HG03103 (cell line): ENCODE data around the gene RHOV.
"Not testable (repeated sequence)": the region's sequence is repeated elsewhere in the genome, so short reads cannot be mapped to it uniquely, and the experiment has no call there.

ENCODE experiments used
- ATAC-seq: cut with Tn5 transposase; IDR thresholded peaks from one replicate; pipeline ENCODE4 v1.9.1; 2021; ENCODE audit warnings: low read depth; ENCODE audit not compliant: unreplicated experiment

Gene RHOV

DNA sequence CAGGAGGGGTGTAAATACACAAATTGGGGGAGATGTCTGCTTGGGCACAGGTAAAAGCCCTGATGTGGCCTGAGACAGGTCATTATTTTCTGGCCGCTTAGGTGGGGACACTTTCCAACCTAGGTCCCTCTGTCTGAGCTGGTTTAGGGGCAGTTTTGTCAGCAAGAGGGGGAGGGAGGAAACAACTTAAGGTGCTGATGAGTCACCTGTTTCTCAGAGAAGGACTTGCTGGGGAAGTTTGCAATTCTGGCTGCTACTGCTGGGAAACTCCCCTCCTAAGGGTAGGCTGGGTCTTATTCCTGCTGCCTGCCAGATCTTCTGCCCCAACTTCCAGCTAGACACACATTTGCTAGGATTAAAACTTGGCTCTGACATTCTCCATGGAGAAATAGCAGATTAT, 4.8 kb upstream of the RHOV start:
- no peak for ATAC-seq

DNA sequence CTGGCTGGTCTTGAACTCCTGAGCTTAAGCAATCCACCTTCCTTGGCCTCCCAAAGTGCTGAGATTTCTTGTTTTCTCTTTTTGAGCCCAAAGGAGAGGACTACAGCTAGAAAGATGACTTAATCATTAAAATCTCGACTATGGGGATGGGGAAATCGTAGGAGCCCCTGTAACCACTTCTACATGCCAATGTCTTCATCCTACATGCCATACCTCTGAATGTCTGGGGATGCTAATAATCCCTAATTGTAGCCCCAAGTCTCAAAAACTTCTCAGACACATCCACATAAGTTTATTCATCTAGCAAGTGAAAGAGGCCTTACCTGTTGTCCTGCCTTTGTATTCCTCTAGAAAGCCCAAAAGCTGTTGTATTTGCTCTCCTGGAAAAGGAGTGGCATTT, 3.7 kb upstream of the RHOV start:
- ATAC-seq, result no peak

GRCh38 chr15:40875991-40876730, 2.1 kb upstream of the RHOV start:
- ATAC-seq, result no peak

DNA sequence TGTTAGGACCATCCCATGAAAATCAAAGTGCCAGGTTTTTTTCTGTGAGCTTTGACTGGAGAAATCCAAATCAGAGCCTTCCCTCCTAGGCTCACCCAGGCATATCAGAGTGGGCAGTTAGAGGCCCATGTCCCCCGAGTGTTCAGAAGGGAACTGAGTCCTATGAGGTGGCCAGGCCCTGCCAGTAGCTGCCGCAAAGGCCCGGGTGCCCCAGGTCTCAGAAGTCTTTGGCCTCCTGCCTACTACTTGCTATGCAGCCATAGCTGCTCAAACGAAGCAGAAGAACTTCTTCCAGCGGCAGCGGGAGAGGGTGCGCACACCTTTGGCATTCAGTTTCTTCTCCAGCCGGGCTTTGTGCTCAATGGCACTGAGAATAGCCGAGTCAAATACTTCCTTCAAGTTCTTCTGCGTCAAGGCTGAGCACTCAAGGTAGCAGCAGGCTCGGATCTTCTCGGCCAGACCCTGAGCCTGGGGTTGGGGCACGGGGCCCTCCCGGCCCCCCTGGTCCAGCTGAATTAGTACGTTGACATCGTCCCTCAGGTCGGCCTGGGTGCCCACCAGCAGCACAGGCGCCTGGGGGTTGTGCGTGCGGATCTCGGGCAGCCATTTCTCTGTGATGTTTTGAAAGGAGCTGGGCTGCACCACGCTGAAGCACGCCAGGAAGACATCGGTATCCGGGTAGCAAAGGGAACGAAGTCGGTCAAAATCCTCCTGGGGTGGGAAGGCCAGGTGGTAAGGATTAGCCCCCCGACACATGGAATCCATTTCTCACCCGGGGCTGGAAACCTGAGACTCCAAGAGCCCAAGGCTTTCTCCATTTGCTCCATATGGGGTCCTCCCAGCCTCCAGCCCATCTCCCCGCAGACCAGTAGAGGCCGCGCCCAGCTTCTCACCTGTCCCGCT, 992 bp downstream of the RHOV start:
- ATAC-seq, result no peak

GRCh38 chr15:40871749-40872617, 2.1 kb downstream of the RHOV start:
- no peak for ATAC-seq

DNA sequence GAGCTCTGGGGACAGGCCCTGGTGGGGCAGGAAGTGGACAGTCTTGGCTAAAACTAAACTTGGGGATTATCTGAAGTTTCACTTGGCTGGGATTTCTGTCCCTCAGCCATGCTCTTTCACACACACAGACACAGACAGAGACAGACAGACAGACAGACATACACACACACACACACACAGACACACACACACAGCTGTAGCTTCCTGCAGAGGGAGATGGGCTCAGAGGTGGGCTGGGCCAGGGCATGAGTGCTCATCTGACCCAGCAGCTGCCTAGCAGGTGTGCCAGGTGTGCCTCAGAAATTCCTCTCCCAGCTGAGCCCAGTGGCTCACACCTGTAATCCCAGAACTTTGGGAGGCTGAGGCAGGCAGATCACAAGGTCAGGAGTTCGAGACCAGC, 3.3 kb downstream of the RHOV start:
- no peak for ATAC-seq

DNA sequence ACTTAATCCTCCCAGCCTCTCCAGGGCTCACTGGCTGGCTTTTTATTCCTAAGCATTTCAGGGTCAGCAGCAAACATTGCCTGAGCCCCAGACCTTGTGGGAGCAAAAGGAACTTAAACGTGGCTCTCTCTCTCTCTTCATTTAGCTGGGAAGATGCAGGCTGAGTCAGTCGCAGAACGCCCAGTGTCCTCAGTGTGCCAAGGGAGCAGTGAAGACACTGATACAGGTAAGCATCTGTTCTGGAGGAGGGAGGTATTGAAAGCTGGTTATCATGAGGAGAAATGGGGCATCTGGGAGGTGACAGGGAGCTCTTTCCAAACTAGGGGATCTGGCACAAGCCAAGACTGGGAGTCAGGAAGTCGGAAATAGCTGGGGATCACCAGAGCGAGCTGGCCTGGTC, 4.3 kb downstream of the RHOV start:
- no peak for ATAC-seq

- no peak for ATAC-seq
Observed at GRCh38 chr15:40867199-40867598, 6.8 kb downstream of the RHOV start.

DNA sequence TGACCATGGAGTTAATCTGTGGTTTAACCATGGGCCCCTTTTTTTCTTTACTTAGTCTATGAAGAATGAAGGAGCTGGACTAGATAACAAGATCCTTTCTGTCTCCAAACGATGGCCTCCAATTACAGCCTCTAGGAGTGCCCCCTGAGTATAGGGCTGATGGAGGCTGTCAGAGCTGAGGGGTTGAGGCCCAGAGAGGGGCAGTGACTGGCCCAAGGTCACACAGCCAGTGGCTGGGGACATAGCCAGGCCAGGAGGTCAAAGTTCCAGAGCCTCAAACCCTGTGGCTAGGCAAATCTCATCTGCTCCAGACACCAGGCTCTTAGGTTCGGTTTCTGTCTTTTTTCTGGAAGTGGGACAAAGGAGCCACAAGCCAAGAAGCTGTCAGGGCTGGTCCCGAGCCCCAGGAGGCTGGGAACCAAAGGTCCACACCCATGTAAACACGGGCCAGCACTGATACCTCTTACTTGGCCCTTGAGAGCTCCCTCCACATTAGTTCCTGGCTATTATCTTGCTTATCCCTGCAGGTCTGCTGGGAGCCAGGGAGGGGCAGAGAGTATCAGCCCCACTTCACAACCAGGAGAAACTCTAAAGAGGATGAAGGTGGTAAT, 10.3 kb downstream of the RHOV start:
- no peak for ATAC-seq

DNA sequence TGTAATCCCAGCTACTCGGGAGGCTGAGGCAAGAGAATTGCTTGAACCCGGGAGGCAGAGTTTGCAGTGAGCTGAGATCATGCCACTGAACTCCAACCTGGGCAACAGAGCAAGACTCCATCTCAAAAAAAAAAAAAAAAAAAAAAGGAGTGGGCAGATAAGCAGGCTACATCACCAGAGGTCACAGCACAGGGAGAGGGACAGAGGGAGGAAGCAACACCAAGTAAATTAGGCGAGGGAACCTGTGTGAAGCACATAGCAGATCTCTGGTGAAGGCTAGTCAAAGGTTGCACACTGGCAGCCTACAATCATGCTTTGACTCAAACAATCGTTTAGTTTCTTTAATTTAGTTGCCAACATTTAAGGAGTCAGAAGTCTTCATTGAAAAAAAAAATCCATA, 12.9 kb downstream of the RHOV start:
- ATAC-seq, result not testable (repeated sequence)

DNA sequence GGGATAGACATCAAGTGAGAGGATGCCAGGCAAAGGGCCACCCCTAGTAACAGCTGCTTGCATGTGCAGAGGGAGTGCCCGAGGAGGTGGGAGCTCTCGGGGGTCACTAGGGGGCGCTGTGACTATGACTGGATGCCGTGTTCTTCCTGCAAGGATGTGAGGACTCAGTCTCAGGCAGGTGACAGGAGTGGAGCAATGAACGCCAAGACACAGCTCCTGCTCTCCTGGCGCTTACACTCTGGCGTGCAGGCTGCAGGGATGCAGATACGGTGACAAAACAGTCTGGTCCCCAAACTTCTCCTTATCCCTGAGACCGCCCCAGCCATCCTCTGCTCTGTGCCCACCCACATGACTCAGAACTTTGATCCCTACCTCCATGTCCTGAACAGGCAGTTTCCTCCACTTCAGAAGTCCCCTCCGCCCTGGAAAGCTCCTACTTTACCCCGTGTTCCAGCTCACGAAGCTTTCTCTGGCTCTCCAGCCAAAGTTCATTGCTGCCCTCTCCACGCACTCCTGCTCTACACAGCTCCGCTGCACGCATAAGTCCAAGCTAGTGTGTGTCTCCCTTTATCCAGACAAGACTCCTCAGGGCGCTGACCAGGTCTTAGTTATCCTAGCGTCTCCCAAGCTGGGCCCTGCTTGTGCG, 14.7 kb downstream of the RHOV start:
- ATAC-seq, result no peak

- ATAC-seq, result no peak
Observed at GRCh38 chr15:40858706-40859105, 15.3 kb downstream of the RHOV start.

DNA sequence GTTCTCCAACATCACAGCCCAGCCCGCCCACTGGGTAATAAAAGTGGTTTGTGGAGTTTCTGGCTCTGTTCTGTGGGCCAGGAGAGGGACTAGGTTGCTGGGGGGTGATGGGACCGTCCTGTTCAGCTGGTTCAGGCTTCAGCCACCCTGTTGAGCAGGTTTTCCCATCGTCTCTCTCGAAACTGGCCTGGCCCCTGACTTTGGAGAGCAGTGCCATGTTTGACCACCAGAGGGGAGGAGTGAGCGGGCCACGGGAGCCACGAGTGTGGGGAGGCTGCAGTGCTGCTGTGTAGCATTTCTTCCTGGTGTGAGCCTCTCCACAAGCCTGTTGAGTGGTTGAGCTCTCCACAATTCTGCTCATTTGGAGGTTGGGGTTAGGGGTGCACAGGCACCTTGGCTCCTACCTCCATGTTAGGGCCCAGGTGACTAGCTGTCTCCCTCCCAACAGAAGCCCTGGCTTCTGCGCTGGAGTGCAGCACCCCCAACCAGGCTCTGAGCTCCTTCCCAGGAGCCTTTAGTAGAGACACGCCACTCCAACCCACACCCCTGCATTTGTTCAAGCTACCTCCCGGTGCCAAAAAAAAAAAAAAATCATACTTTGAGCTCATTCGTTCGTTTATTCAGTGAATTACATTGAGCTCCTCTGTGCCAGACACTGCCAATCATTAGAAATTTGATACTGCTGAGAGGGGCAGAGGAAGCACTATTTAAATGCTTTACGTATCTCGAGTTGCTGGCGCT, 16.3 kb downstream of the RHOV start:
- no peak for ATAC-seq

- ATAC-seq, result no peak
Observed at GRCh38 chr15:40856746-40857145, 17.3 kb downstream of the RHOV start.

DNA sequence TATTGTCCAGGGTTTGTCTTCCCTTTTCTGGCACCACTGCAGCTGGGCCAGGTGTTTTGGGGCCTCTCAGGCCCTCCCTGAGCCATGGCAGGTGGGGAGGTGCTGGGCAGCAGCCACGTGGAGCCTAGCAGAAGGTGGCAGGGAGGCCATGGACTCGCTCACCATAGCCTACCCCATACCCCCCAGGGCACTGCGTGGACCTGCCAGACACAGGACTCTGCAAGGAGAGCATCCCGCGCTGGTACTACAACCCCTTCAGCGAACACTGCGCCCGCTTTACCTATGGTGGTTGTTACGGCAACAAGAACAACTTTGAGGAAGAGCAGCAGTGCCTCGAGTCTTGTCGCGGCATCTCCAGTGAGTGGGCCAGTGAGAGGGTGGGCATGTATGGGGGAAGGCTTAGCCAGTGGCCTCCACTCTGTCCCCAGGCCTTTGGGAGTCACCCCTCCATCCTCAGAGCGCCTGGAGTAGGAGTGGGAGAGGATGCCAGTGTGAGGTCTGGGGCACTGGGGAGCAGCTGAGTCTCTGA, 18.3 kb downstream of the RHOV start:
- no peak for ATAC-seq

DNA sequence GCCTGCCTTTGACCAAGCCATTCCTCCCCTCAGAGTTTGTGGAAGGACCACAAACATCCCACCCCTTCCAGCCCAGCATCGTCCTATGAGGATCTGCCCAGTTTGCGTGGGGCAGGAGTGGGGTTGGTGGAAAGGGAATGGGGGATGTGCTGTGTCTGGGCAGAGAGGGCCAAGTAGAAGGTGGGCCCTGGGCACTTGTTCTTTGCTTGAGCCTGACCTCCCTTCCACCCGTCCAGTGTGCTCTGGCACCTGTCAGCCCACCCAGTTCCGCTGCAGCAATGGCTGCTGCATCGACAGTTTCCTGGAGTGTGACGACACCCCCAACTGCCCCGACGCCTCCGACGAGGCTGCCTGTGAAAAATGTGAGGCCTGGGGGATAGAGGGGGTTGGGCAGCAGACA, 19.9 kb downstream of the RHOV start:
- no peak for ATAC-seq

GRCh38 chr15:40853241-40853890, 20.7 kb downstream of the RHOV start:
- ATAC-seq, result no peak

DNA sequence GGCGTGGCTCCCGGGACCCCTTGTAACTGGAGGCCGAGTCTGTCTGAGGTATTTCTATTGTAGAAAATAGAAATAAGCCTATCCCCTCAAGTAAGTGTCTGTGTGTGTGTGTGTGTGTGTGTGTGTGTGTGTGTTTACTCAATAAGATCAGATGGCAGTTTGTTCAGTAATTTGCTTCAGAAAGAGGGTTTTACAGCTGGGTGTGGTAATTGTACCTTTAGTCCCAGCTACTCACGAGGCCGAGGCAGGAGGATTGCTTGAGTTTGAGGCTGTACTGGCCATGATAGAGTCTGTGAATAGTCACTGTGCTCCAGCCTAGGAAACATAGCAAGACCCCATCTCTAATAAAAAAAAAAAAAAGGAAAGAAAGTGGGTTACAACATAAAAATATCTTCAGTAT, 21.5 kb downstream of the RHOV start:
- ATAC-seq, result no peak
